BJ (cell line): ENCODE measurements around the gene PLA1A. TPM values are rescaled to one million over a fixed set of nuclear protein-coding genes. Genes with fewer than 3 reads are reported as not detected.
A peak's percentile ranks its signal among the peaks of the same experiment; 100 is the strongest.

ENCODE experiments used
- CTCF ChIA-PET: fragments of 350-600 bp; formaldehyde crosslinking; extraction: SDS; loops from one replicate; lab custom pipeline; 2021; ENCODE audit warnings: antibody characterized with exemption, inconsistent platforms; lab: Yijun Ruan, JAX
- POLR2A ChIA-PET: fragments of 300-600 bp; sonication (Branson Sonifier 250); formaldehyde crosslinking; extraction: SDS; loops from one replicate; lab custom pipeline; 2021; ENCODE audit warnings: antibody characterized with exemption; lab: Charles Lee
- DNase-seq: peaks from one replicate; pipeline ENCODE4 v3.0.0-alpha.2; 2011; ENCODE audit warnings: low read depth
- H3K27me3 ChIP-seq: 2 replicates; pipeline ENCODE4 v1.6.0; 2011; ENCODE audit warnings: low read length; ENCODE audit not compliant: control insufficient read depth, insufficient read depth
- H3K36me3 ChIP-seq: 2 replicates; pipeline ENCODE4 v1.5.1; 2011; ENCODE audit warnings: low read length; ENCODE audit not compliant: control insufficient read depth, insufficient read depth
- H3K4me3 ChIP-seq: 2 replicates; pipeline ENCODE4 v1.5.1; 2011; ENCODE audit warnings: low read depth, mild to moderate bottlenecking, control low read depth, low read length
- CTCF ChIP-seq: IDR thresholded peaks from 2 replicates; pipeline ENCODE4 v1.5.1; 2011; ENCODE audit warnings: low read depth, mild to moderate bottlenecking, control low read depth, inconsistent platforms, low read length, moderate library complexity; ENCODE audit not compliant: insufficient read depth
- polyA plus RNA-seq: library from polyadenylated mRNA; depleted of rRNA; stranded (reverse); fragments of >200 nt; gene quantifications from 2 replicates; pipeline ENCODE4 v1.2.3, GENCODE V29; 2011

Gene PLA1A
- polyA plus RNA-seq, 1 experiment: not detected

DNA sequence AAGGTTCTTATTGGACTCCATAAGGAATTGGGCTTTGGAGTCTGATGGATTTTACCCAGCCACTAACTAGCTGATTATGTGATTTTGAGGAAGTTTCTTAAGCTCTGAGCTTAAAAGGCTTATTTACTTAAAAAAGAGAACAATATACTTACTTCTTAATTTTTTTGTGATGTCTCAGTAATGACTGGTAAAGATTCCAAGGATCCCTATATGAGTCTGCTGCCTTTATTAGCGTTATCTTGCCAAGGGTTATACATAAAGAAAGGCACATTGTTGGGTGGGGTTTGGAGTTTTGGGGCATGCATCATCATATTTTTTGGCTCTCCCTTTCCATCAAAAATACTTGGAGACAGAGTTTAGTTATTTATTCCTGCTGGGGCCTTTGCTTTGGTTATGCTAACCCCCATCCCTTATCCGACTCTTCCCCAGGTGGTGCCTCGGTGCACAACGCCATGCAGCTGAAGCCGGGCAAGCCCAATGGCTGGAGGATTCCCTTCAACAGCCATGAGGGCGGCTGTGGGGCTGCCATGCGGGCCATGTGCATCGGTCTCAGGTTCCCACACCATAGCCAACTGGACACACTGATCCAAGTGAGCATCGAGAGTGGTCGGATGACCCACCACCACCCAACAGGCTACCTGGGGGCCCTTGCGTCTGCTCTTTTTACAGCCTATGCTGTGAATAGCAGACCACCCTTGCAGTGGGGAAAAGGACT is 11.7 kb upstream of the PLA1A start:
- no peaks in the 10 kb centered on the region for H3K27me3 ChIP-seq
- no peak for TF ChIP-seq CTCF
- no peak overlapping the region for H3K4me3 ChIP-seq
- no peaks in the 10 kb centered on the region for H3K36me3 ChIP-seq
- ChIA-PET POLR2A (interaction anchor here (0.6 kb wide), 1 partner anchor 636 kb away, joined by 7 read pairs; no protein-coding TSS in a partner anchor), CTCF (no interaction called here)
- no peak for DNase-seq

DNA sequence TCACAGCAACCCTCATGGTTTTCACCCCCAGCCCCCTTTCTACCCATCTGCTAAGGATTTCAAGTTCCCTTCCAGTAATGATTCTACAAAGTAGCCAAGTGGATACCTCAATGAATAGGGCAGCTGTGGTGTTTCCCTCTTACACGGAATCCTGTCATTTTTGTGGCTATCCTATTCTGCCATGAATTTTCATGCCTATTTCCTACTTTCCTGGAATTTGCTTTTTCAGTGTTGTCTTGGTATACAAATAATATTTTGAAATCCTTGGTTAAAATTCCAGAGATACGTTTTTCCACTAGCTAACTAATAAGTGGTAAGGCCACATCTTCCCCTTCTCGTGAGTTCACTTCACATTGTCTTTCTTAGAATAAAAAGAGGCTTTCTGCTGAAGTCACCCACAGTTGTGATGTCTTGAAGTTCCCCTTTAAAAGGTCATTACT is 10.9 kb upstream of the PLA1A start:
- ChIA-PET CTCF (interaction anchor here (2.6 kb wide), 1 partner anchor 13 kb away, joined by 16 read pairs; no protein-coding TSS in a partner anchor), POLR2A (no interaction called here)
- Histone ChIP-seq H3K27me3 (no peaks in the 10 kb centered on the region), H3K36me3 (no peaks in the 10 kb centered on the region), H3K4me3 (no peak overlapping the region)
- TF ChIP-seq CTCF: no peak
- DNase-seq: peak; percentile 33

DNA sequence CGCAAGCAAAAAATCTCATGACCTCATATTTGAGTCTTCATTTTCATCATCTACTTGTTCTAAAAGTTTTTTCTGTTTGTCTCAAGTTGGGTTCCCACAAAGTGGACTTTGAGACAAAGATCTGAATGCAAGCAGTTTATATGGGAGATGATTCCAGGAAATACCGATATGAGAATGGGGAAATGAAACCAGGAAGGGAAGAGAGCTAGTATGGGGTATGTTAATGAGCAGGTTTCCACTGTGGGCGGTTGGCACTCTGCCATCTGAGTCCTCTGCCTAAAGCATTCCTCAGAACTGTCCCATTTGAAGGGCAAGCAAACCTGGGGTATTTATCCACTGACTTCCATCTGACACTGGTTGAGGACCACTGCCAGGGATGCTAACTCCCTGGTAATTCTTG is 9.6 kb upstream of the PLA1A start:
- CTCF ChIA-PET: interaction anchor here (0.6 to 2.6 kb wide), 2 partner anchors 11 to 43 kb away, joined by 4 to 16 read pairs; no protein-coding TSS in a partner anchor
- H3K27me3 ChIP-seq: no peaks in the 10 kb centered on the region; the same call in 1 of the 2 replicates
- H3K4me3 ChIP-seq: no peak overlapping the region
- no peak for DNase-seq
- H3K36me3 ChIP-seq: no peaks in the 10 kb centered on the region
- POLR2A ChIA-PET: no interaction called here
- TF ChIP-seq CTCF: no peak

- H3K36me3 ChIP-seq: no peaks in the 10 kb centered on the region
- no peaks in the 10 kb centered on the region; the same call in 1 of the 2 replicates for H3K27me3 ChIP-seq
- no peak overlapping the region for H3K4me3 ChIP-seq
- CTCF ChIA-PET: interaction anchor here (2.6 kb wide), 1 partner anchor 10 kb away, joined by 16 read pairs; no protein-coding TSS in a partner anchor
- no peak for DNase-seq
- no peak for TF ChIP-seq CTCF
- POLR2A ChIA-PET: no interaction called here
Measured at GRCh38 chr3:119589102-119589773, 8.4 kb upstream of the PLA1A start.

GRCh38 chr3:119590706-119591105 is 7.0 kb upstream of the PLA1A start:
- TF ChIP-seq CTCF: no peak
- no peaks in the 10 kb centered on the region; the same call in 1 of the 2 replicates for H3K27me3 ChIP-seq
- no peak overlapping the region for H3K4me3 ChIP-seq
- DNase-seq: no peak
- H3K36me3 ChIP-seq: no peaks in the 10 kb centered on the region
- POLR2A ChIA-PET: no interaction called here
- CTCF ChIA-PET: no interaction called here
